ENCODE data around the gene USP32.

USP32 gene

DNA sequence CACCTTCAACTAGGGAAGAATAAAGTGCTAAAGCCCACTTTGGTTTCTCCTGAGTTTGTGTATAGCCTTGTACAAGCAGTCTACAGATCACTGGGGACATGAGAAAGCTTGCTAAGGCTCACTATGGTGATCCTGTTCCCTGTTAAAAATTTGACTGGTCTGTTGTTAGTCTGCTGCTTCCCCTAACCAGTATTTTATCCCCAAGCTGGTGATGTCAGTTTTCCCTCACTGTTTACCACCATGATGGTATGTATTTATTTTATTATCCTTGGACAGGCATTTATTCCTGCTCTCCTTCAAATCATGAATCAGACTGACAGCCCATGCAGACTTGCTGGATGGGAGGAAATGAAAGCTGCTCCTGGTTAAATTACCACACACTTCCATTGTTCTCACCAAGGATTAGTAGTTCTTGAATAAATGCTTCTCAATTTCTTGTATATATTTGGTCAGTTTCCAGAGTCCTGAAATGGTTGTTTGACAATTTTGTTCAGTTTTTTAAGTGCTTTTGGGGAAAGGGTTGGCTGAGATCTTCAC is 142.6 kb downstream of the USP32 start:
- no peak for ATAC-seq
- TF ChIP-seq GLIS3 (CRISPR knock-in tag; IDR thresholded peaks at IDR 0.05): no peak
- TF ChIP-seq RARB (CRISPR knock-in tag; IDR thresholded peaks at IDR 0.05): no peak
- TF ChIP-seq ESRRG (CRISPR knock-in tag; IDR thresholded peaks at IDR 0.05): no peak
- TF ChIP-seq, protein P1, sequence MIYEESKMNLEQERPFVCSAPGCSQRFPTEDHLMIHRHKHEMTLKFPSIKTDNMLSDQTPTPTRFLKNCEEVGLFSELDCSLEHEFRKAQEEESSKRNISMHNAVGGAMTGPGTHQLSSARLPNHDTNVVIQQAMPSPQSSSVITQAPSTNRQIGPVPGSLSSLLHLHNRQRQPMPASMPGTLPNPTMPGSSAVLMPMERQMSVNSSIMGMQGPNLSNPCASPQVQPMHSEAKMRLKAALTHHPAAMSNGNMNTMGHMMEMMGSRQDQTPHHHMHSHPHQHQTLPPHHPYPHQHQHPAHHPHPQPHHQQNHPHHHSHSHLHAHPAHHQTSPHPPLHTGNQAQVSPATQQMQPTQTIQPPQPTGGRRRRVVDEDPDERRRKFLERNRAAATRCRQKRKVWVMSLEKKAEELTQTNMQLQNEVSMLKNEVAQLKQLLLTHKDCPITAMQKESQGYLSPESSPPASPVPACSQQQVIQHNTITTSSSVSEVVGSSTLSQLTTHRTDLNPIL (CRISPR knock-in tag; IDR thresholded peaks at IDR 0.05; ENCODE audit: low read depth): no peak
- TF ChIP-seq, protein P2, sequence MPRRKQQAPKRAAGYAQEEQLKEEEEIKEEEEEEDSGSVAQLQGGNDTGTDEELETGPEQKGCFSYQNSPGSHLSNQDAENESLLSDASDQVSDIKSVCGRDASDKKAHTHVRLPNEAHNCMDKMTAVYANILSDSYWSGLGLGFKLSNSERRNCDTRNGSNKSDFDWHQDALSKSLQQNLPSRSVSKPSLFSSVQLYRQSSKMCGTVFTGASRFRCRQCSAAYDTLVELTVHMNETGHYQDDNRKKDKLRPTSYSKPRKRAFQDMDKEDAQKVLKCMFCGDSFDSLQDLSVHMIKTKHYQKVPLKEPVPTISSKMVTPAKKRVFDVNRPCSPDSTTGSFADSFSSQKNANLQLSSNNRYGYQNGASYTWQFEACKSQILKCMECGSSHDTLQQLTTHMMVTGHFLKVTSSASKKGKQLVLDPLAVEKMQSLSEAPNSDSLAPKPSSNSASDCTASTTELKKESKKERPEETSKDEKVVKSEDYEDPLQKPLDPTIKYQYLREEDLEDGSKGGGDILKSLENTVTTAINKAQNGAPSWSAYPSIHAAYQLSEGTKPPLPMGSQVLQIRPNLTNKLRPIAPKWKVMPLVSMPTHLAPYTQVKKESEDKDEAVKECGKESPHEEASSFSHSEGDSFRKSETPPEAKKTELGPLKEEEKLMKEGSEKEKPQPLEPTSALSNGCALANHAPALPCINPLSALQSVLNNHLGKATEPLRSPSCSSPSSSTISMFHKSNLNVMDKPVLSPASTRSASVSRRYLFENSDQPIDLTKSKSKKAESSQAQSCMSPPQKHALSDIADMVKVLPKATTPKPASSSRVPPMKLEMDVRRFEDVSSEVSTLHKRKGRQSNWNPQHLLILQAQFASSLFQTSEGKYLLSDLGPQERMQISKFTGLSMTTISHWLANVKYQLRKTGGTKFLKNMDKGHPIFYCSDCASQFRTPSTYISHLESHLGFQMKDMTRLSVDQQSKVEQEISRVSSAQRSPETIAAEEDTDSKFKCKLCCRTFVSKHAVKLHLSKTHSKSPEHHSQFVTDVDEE (CRISPR knock-in tag; IDR thresholded peaks at IDR 0.05): no peak
- no peak for TF ChIP-seq ZFP3 (CRISPR knock-in tag; IDR thresholded peaks at IDR 0.05)
- TF ChIP-seq ZNF565 (CRISPR knock-in tag; conservative IDR thresholded peaks at IDR 0.05; ENCODE audit: low read depth): no peak
- TF ChIP-seq PATZ1 (CRISPR knock-in tag; IDR thresholded peaks at IDR 0.05; ENCODE audit: borderline replicate concordance): no peak
- no peak for TF ChIP-seq CSRNP3 (CRISPR knock-in tag; IDR thresholded peaks at IDR 0.05)
- TF ChIP-seq ARNTL (CRISPR knock-in tag; IDR thresholded peaks at IDR 0.05; ENCODE audit: borderline replicate concordance, low read depth): no peak
- no peak for TF ChIP-seq PPARA (CRISPR knock-in tag; IDR thresholded peaks at IDR 0.05; ENCODE audit: borderline replicate concordance)
- no peak for TF ChIP-seq SNAI2 (CRISPR knock-in tag; IDR thresholded peaks at IDR 0.05)
- TF ChIP-seq ZNF8 (CRISPR knock-in tag; IDR thresholded peaks at IDR 0.05): no peak
- no peak for TF ChIP-seq ZC3H10 (CRISPR knock-in tag; IDR thresholded peaks at IDR 0.05)
- no peak for TF ChIP-seq POU6F1 (CRISPR knock-in tag; IDR thresholded peaks at IDR 0.05; ENCODE audit: borderline replicate concordance, low read depth)
- TF ChIP-seq OSR1 (CRISPR knock-in tag; IDR thresholded peaks at IDR 0.05): no peak
- no peak for TF ChIP-seq TCF4 (CRISPR knock-in tag; IDR thresholded peaks at IDR 0.05; ENCODE audit: borderline replicate concordance)

DNA sequence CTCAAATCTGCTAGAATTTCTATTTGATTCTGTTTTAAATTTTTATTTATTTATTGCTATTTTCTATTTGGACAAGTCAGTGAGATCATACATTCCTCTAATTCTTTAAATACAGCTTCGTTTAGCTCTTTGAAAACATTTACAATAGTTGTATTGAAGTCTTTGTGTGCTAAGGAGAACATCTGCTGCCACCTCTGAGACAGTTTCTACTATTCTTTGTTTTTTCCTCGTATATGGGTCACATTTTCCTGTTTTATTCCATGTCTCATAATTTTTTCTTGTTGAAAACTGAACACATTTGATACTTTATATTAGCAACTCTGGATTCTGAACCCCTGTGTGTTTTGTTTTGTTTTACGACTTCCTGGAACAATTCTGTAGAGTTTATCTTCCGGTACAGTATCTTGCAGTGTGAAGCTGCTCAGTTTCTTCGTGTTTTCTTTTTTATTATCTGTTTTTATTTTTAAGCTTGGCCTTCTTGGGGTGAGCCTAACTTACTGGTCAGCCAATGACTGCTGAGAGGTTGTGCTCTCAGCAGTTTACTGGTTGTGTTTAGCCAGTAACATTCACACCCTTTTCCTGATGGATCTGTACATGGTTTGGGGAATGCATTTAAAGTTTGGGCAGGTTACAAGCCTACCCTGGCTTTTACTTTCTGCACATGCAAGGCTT is 143.2 kb downstream of the USP32 start:
- TF ChIP-seq CSDC2 (CRISPR knock-in tag; IDR thresholded peaks at IDR 0.05): no peak
- TF ChIP-seq ZNF8 (CRISPR knock-in tag; IDR thresholded peaks at IDR 0.05): no peak
- no peak for TF ChIP-seq OSR1 (CRISPR knock-in tag; IDR thresholded peaks at IDR 0.05)
- TF ChIP-seq ZFP30 (CRISPR knock-in tag; IDR thresholded peaks at IDR 0.05): no peak
- TF ChIP-seq RARB (CRISPR knock-in tag; IDR thresholded peaks at IDR 0.05): no peak
- TF ChIP-seq ESRRG (CRISPR knock-in tag; IDR thresholded peaks at IDR 0.05): no peak
- no peak for TF ChIP-seq PPARA (CRISPR knock-in tag; IDR thresholded peaks at IDR 0.05; ENCODE audit: borderline replicate concordance)
- no peak for TF ChIP-seq GLIS3 (CRISPR knock-in tag; IDR thresholded peaks at IDR 0.05)
- TF ChIP-seq SNAI2 (CRISPR knock-in tag; IDR thresholded peaks at IDR 0.05): no peak
- no peak for TF ChIP-seq ZC3H10 (CRISPR knock-in tag; IDR thresholded peaks at IDR 0.05)
- TF ChIP-seq TOX (CRISPR knock-in tag; IDR thresholded peaks at IDR 0.05; ENCODE audit: borderline replicate concordance): no peak
- no peak for TF ChIP-seq BACH2 (CRISPR knock-in tag; IDR thresholded peaks at IDR 0.05; ENCODE audit: borderline replicate concordance)
- TF ChIP-seq TCF4 (CRISPR knock-in tag; IDR thresholded peaks at IDR 0.05; ENCODE audit: borderline replicate concordance): no peak
- TF ChIP-seq ZFP3 (CRISPR knock-in tag; IDR thresholded peaks at IDR 0.05): no peak
- TF ChIP-seq ISL1 (CRISPR knock-in tag; IDR thresholded peaks at IDR 0.05): no peak
- TF ChIP-seq ARNTL (CRISPR knock-in tag; IDR thresholded peaks at IDR 0.05; ENCODE audit: borderline replicate concordance, low read depth): no peak
- no peak for TF ChIP-seq ZNF565 (CRISPR knock-in tag; conservative IDR thresholded peaks at IDR 0.05; ENCODE audit: low read depth)
- no peak for TF ChIP-seq PATZ1 (CRISPR knock-in tag; IDR thresholded peaks at IDR 0.05; ENCODE audit: borderline replicate concordance)
- ATAC-seq: no peak
